CD14-positive monocyte (primary cell): ENCODE measurements around the gene PNKD. TPM values are rescaled to one million over a fixed set of nuclear protein-coding genes. Genes with fewer than 3 reads are reported as not detected.
"Not testable (repeated sequence)": the region's sequence is repeated elsewhere in the genome, so short reads cannot be mapped to it uniquely, and the experiment has no call there.

Source experiments
- DNase-seq, 3 donors: peaks; one replicate each; pipeline ENCODE4 v3.0.0-alpha.2; 2011 to 2022
- H2AFZ ChIP-seq: 2 replicates; pipeline ENCODE4 v1.6.0; 2012; ENCODE audit warnings: mild to moderate bottlenecking, low read depth, low read length, inconsistent platforms; ENCODE audit not compliant: insufficient read depth, poor library complexity, severe bottlenecking
- H3K27ac ChIP-seq, 2 donors: 1 replicate in 1 of 2; 2 replicates in 1 of 2; pipeline ENCODE4 v1.5.1; 2012 to 2013; ENCODE audit warnings: low read length in 2 of 2, control low read depth in 1 of 2, inconsistent platforms in 1 of 2, low read depth in 1 of 2, mild to moderate bottlenecking in 1 of 2
- H3K27me3 ChIP-seq, 2 donors: one replicate each; pipeline versions ENCODE4 v1.6.0 to v1.6.1; 2011 to 2013; ENCODE audit warnings: low read length in 2 of 2; ENCODE audit not compliant: control insufficient read depth in 2 of 2, insufficient read depth in 2 of 2
- H3K36me3 ChIP-seq, 2 donors: replicated peaks in 1 of 2; 1 replicate in 1 of 2; 2 replicates in 1 of 2; pipeline versions ENCODE4 v1.5.1 to v1.6.1; 2012 to 2013; ENCODE audit warnings: low read length in 2 of 2, control low read depth in 1 of 2, inconsistent platforms in 1 of 2, mild to moderate bottlenecking in 1 of 2; ENCODE audit not compliant: insufficient read depth in 2 of 2, control insufficient read depth in 1 of 2
- H3K4me1 ChIP-seq, 2 donors: 1 replicate in 1 of 2; 2 replicates in 1 of 2; pipeline versions ENCODE4 v1.5.1 to v1.6.1; 2012 to 2013; ENCODE audit warnings: low read length in 2 of 2, control low read depth in 1 of 2, inconsistent platforms in 1 of 2, mild to moderate bottlenecking in 1 of 2, moderate library complexity in 1 of 2; ENCODE audit not compliant: insufficient read depth in 2 of 2, control insufficient read depth in 1 of 2
- H3K4me2 ChIP-seq: replicated peaks from 2 replicates; pipeline ENCODE3; 2012; ENCODE audit warnings: low read length, moderate library complexity, mild to moderate bottlenecking; ENCODE audit not compliant: poor library complexity, severe bottlenecking; ENCODE audit errors: extremely low read depth
- H3K4me3 ChIP-seq, 3 experiments: fragments of 200-600 bp in 1 of 3; sonication (generic) in 1 of 3; replicated peaks in 1 of 3; 1 replicate in 2 of 3; 2 replicates in 1 of 3; pipeline ENCODE4 v1.5.1; 2011 to 2013; ENCODE audit warnings: low read length in 3 of 3, mild to moderate bottlenecking in 3 of 3, control low read depth in 2 of 3, low read depth in 2 of 3, inconsistent platforms in 1 of 3, moderate library complexity in 1 of 3
- H3K79me2 ChIP-seq: 2 replicates; pipeline ENCODE4 v1.6.0; 2012; ENCODE audit warnings: mild to moderate bottlenecking, control low read depth, inconsistent platforms, low read length, moderate library complexity; ENCODE audit not compliant: insufficient read depth
- H3K9ac ChIP-seq: 2 replicates; pipeline ENCODE4 v1.6.0; 2017; ENCODE audit warnings: low read length, mild to moderate bottlenecking; ENCODE audit not compliant: insufficient read depth, poor library complexity, severe bottlenecking
- H3K9me3 ChIP-seq, 2 donors: replicated peaks in 1 of 2; 1 replicate in 1 of 2; 2 replicates in 1 of 2; pipeline versions ENCODE4 v1.5.1 to v1.6.1; 2012 to 2013; ENCODE audit warnings: low read length in 2 of 2, control low read depth in 1 of 2; ENCODE audit not compliant: control insufficient read depth in 1 of 2, insufficient read depth in 1 of 2
- H4K20me1 ChIP-seq: 2 replicates; pipeline ENCODE4 v1.6.0; 2012; ENCODE audit warnings: mild to moderate bottlenecking, low read length, control low read depth, moderate library complexity; ENCODE audit not compliant: insufficient read depth
- H3K27ac Mint-ChIP-seq, 7 donors: one replicate each; pipeline ENCODE4 v1.8.0; 2020; ENCODE audit warnings: mild to moderate bottlenecking in 7 of 7, mixed read lengths in 7 of 7, moderate library complexity in 6 of 7, inconsistent platforms in 2 of 7
- H3K27me3 Mint-ChIP-seq, 3 donors: one replicate each; pipeline ENCODE4 v1.8.0; 2021 to 2022; ENCODE audit warnings: low read depth in 3 of 3, mild to moderate bottlenecking in 3 of 3, mixed read lengths in 3 of 3, moderate library complexity in 3 of 3, inconsistent platforms in 1 of 3
- H3K36me3 Mint-ChIP-seq, 2 donors: one replicate each; pipeline ENCODE4 v1.8.0; 2020; ENCODE audit warnings: mixed read lengths in 2 of 2, inconsistent platforms in 1 of 2, mild to moderate bottlenecking in 1 of 2
- H3K4me1 Mint-ChIP-seq: one replicate; pipeline ENCODE4 v1.8.0; 2020; ENCODE audit warnings: mild to moderate bottlenecking, mixed read lengths
- H3K4me3 Mint-ChIP-seq, 2 donors: one replicate each; pipeline ENCODE4 v1.8.0; 2020; ENCODE audit warnings: mild to moderate bottlenecking in 2 of 2, mixed read lengths in 2 of 2, moderate library complexity in 1 of 2
- H3K9me3 Mint-ChIP-seq, 7 donors: one replicate each; pipeline ENCODE4 v1.8.0; 2020 to 2022; ENCODE audit warnings: mixed read lengths in 7 of 7, mild to moderate bottlenecking in 6 of 7, moderate library complexity in 6 of 7, inconsistent platforms in 2 of 7
- CTCF ChIP-seq: fragments of 200-600 bp; IDR thresholded peaks from one replicate; pipeline ENCODE4 v1.8.0; 2022; ENCODE audit warnings: antibody characterized with exemption, mild to moderate bottlenecking
- WGBS: methylation state at CpG from one replicate; pipeline ENCODE4 v1.1.5; 2013; ENCODE audit warnings: missing lambda C conversion rate; ENCODE audit not compliant: insufficient coverage; 5-methylcytosine and 5-hydroxymethylcytosine counted together
- intact Hi-C, 2 donors: fragments of 100-400 bp; cut with micrococcal nuclease; formaldehyde crosslinking; loops; one replicate each; pipeline versions ENCODE4 v1.15.0 to v1.15.1; 2023
- polyA plus RNA-seq, 3 donors: library from polyadenylated mRNA; depleted of rRNA in 1 of 3; unstranded in 2 of 3; stranded (reverse) in 1 of 3; fragments of 300-500 nt in 2 of 3; fragments of >200 nt in 1 of 3; fragmentation: Illumina TruSeq in 2 of 3; gene quantifications; 1 replicate in 2 of 3; 2 replicates in 1 of 3; pipeline ENCODE4 v1.2.3, GENCODE V29; 2012 to 2021

Gene PNKD
- polyA plus RNA-seq, 3 donors: 79.8 to 92.0 (median 88.2) TPM

- no peak for DNase-seq
- Mint-ChIP-seq H3K27me3 (peaks cover 0 to 2% (median 1%) of the 10 kb centered on the region in 3 donors), H3K4me1 (peaks cover 69% of the 10 kb centered on the region), H3K36me3 (peaks cover 0 to 4% of the 10 kb centered on the region in 2 donors), H3K4me3 (no peak overlapping the region), H3K9me3 (peaks cover 0 to 4% (median 0%) of the 10 kb centered on the region in 7 donors), H3K27ac (peak overlapping the region in 4 of 7 donors; percentile 7 to 66 (median 45))
- Histone ChIP-seq H2AFZ (no peak overlapping the region), H3K4me2 (no peak overlapping the region), H3K9me3 (no peaks in the 10 kb centered on the region), H3K4me1 (peaks cover 60 to 77% of the 10 kb centered on the region in 2 donors), H3K27me3 (no peaks in the 10 kb centered on the region), H3K79me2 (no peaks in the 10 kb centered on the region), H3K27ac (no peak overlapping the region), H3K9ac (no peak overlapping the region), H3K36me3 (no peaks in the 10 kb centered on the region), H4K20me1 (no peaks in the 10 kb centered on the region), H3K4me3 (no peak overlapping the region)
- no CpG with 5 or more reads among the region's 2 CpGs for WGBS
- intact Hi-C loops: no loop called here
- no peak for TF ChIP-seq CTCF
Measured at GRCh38 chr2:218312267-218312756, 42.0 kb downstream of the PNKD start.

- no peak for TF ChIP-seq CTCF
- no peak overlapping the region for H3K9ac ChIP-seq
- DNase-seq: no peak
- H3K4me1 ChIP-seq: peaks cover 71 to 84% of the 10 kb centered on the region in 2 donors
- peaks cover 75% of the 10 kb centered on the region for H3K4me1 Mint-ChIP-seq
- H3K27ac ChIP-seq: peak overlapping the region in 1 of 2 donors; percentile 40
- peak overlapping the region in 1 of 3 experiments; percentile 52 for H3K4me3 ChIP-seq
- peak overlapping the region; percentile 37 to 86 (median 62) for H3K27ac Mint-ChIP-seq
- no peaks in the 10 kb centered on the region for H3K36me3 ChIP-seq
- no peaks in the 10 kb centered on the region for H3K79me2 ChIP-seq
- H3K27me3 Mint-ChIP-seq: peaks cover 0 to 2% (median 1%) of the 10 kb centered on the region in 3 donors
- H3K9me3 ChIP-seq: no peaks in the 10 kb centered on the region
- no peak overlapping the region for H3K4me3 Mint-ChIP-seq
- H3K9me3 Mint-ChIP-seq: peaks cover 0 to 4% (median 0%) of the 10 kb centered on the region in 7 donors
- H3K4me2 ChIP-seq: peak overlapping the region; percentile 50
- intact Hi-C loops: no loop called here
- peaks cover 0 to 6% of the 10 kb centered on the region in 2 donors for H3K36me3 Mint-ChIP-seq
- H3K27me3 ChIP-seq: no peaks in the 10 kb centered on the region
- H2AFZ ChIP-seq: no peak overlapping the region
- no peaks in the 10 kb centered on the region for H4K20me1 ChIP-seq
- WGBS: no CpG with 5 or more reads among the region's 1 CpG
Measured at GRCh38 chr2:218313356-218313755, 43.0 kb downstream of the PNKD start.

- Histone ChIP-seq H3K4me1 (peaks cover 65 to 77% of the 10 kb centered on the region in 2 donors), H3K27ac (peak overlapping the region in 1 of 2 donors; percentile 45)
- peaks cover 71% of the 10 kb centered on the region for H3K4me1 Mint-ChIP-seq
- H3K27me3 ChIP-seq, H3K4me3 Mint-ChIP-seq, H3K4me3 ChIP-seq, H3K9me3 Mint-ChIP-seq, H2AFZ ChIP-seq, H3K9ac ChIP-seq, H3K36me3 ChIP-seq, H3K79me2 ChIP-seq, H4K20me1 ChIP-seq, H3K27me3 Mint-ChIP-seq, intact Hi-C loops, H3K36me3 Mint-ChIP-seq, H3K9me3 ChIP-seq, DNase-seq, H3K4me2 ChIP-seq: not testable (repeated sequence)
- 100% methylated on average over 4 of the region's 4 CpGs for WGBS
- peak overlapping the region; percentile 20 to 80 (median 65) for H3K27ac Mint-ChIP-seq
Measured at GRCh38 chr2:218314764-218315163, 44.4 kb downstream of the PNKD start.
